NCI-H187 (cell line): Measurements from ENCODE around the gene ECHDC1.

Source experiments
- DNase-seq, 2 experiments: peaks; one replicate each; lab custom pipeline; 2025; lab: John Stamatoyannopoulos, UW

Gene ECHDC1

DNA sequence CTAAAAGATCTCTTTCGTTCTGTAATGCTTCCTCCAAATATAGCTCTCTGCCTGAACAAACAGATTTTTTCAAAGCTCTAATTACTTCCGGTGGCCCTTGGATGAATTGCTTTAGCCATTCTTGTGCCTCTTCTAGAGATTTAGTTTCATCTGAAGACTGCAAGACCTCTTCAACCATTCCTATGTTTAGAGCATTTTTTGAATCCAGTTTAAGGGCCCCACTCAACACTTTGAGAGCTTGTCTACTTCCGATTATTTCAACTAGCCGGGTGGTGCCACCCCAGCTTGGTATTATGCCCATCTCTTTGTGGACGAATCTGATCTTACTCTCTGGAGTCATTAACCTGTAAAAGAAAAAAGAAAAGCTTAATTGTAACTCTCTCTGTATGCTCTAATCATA lies 53.5 kb downstream of the ECHDC1 start:
- DNase-seq, result no peak

- no peak for DNase-seq
Measured at GRCh38 chr6:127288705-127289104, 54.7 kb downstream of the ECHDC1 start.

DNA sequence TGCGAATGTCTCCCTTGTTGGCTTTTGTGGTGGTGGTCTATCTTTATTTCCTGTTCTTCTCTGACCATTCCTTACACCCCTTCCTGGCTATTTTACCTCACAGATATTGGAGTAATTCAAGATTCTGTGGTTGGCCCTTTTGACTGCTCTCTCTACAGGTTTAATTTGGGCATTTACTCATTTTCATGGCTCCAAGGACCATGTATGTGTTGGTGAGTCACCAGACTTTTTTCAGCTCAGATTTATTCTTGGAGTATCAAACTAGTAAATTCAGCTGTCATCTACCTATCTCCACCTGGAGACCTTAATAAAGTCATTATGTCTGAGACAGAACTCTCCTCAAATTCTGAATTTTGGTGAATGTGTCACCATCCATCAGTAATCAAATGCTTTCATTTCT lies 61.2 kb downstream of the ECHDC1 start:
- no peak for DNase-seq

GRCh38 chr6:127279815-127280214 lies 63.6 kb downstream of the ECHDC1 start:
- no peak for DNase-seq

- no peak for DNase-seq
Measured at GRCh38 chr6:127277878-127278843, 65.2 kb downstream of the ECHDC1 start.

GRCh38 chr6:127276331-127276730 lies 67.1 kb downstream of the ECHDC1 start:
- no peak for DNase-seq

GRCh38 chr6:127273499-127273898 lies 69.9 kb downstream of the ECHDC1 start:
- no peak for DNase-seq

DNA sequence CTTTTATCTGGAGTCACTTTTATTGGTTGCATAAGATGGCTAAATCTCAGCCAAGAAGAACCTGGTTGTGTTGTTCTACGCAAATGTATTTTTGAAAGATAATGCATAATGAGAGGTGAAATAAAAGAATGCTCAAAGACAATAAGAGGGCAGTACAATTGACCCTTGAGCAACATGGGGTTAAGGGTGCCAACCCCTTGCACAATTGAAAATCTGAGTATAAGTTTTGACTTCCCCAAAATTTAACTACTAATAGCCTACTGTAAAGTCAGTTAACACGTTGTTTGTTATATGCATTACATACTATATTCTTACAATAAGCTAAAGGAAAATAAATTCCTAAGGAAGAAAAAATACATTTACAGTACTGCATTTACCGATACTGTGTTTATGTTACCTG lies 70.8 kb downstream of the ECHDC1 start:
- no peak for DNase-seq

DNA sequence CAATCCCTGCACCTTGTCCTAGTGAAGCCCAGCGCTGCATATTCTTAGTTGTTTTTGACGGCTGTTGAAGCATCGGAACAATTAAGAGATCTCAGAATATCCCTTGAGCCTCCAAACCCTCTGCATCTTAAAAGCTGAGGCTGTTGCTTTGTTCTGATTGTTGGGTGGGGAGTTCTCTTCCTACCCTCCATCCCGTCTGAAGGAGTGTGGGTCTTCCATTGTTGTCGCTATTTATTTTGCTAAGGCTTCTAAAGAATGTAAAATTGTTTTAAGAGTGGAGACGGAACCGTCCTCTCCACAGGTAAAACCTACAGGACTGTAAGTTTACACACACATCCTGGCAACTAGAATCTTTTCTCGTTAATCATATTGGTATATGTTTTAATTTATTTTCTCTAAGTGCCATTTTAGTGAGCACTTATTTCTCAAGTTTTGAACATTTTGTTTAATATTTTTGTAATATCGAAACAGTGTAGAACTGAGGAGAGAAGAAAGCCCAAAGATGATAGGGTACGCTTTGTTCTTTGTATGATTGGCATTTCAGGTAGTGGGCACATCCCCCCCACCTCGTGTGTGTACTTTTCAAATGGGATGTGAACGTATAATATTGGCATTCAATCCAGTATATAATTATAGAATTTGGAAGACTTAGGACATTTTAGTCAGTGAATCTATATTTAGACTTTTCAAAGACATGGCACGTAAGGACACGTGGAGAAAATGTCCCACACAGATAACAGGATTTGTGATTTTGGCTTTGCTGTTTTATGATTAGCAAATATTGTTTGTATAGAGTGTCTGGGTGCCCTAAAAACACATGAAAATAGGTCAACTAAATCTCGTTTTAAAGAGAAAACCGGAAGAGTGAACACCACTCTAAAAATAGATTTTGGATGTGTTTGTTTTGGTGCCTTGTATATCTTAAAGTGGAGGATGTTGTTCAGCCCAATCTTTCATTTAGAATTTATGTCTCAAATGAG lies 75.5 kb downstream of the ECHDC1 start:
- no peak for DNase-seq

- no peak for DNase-seq
Measured at GRCh38 chr6:127266892-127267645, 76.3 kb downstream of the ECHDC1 start.

- peak; percentile 60 to 69 for DNase-seq
Measured at GRCh38 chr6:127266178-127266891, 77.1 kb downstream of the ECHDC1 start, which contains the start of gene RNF146. Gene RNF146 (plus strand): TSS chr6:127266864. CDS start chr6:127280339, 13,475 bp downstream.

DNA sequence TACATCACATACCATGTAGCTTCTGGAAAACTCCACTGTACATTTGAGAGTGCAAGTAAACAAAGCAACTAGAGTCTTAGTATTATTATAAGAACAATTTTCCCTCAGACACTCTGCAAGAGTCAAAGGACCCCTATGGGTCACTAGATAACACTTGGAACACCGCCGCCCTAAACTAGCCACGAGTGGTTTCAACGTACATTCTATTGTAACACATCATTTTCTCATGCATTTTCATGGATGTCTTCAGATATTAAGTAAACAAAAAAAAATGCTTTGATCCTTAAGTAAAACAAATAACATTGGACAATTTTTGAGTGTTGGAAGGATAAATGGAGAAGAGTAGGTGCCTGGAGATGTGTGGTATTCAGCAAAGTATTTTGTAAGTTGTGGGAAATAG lies 79.9 kb downstream of the ECHDC1 start:
- DNase-seq, result no peak

GRCh38 chr6:127262896-127263295 lies 80.5 kb downstream of the ECHDC1 start:
- DNase-seq, result no peak

- DNase-seq, result no peak
Measured at GRCh38 chr6:127255286-127255685, 88.1 kb downstream of the ECHDC1 start.

- DNase-seq, result no peak
Measured at GRCh38 chr6:127249621-127250020, 93.8 kb downstream of the ECHDC1 start.

DNA sequence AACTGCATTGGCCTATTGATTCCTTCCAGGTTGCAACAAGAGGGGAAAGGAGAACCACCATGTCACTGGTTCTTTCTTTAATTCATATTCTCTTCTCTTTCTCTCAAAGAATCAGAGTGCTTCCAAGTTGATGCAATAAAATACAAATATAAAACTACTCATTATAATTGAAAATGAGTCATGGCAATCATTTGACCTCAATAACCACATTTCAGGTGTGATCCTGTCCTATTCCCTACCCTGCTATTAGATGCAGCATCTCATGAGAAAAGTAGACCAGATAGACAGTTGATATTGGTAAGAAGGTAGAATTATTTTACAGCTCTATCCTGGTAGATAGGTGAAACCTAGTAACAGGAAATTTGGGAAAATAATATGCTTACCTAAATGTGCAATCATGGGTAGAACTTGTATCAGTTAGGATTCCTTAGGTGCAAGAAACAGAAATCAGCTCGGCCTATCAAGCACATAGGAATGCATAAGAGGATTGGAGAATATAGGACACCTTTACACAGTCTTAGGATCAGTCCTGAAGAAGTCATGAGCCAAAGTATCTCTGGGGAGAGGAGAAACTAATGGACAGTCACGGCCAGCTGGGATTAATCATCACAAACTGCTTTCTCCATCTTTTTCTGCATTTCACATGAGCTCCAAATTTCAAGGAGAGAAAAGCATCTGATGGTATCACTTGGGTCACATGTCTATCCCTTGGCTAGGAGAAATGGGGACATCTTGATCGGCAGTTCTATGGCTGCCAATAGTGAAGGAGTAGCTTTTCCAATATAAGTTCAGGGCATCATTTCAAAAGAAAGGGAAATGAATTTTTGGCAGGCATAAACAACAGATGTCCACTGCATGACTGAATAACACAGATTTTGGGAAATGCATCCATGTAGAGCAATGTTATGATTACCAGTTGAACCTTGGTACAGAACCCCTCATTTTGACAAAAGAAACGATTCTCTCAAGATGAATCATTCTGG lies 96.0 kb downstream of the ECHDC1 start:
- DNase-seq, result no peak

DNA sequence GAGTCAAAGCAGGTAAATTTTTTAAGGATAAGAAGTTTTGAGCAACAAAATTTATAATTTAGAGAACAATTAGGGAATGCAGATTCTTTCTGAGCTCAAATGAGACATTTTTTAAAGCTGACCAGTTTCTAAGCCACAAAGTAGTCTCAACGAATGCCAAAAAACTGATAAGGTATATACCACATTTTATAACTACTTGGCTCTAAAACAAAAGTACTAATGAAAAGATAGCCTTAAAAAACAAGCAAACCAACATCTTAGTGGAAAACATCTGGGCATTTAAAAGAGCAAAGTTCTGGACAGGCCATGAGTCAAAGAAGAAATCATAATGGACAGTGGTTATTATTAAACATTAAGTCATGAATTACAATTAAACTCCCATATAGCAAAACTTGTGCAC lies 99.9 kb downstream of the ECHDC1 start:
- DNase-seq, result no peak
